ENCODE results near the gene SPDYE3.

The SPDYE3 gene

GRCh38 chr7:100366411-100367250, 59.1 kb downstream of the SPDYE3 start:
- no peaks in the 10 kb centered on the region for H3K79me2 ChIP-seq (ENCODE audit: insufficient read depth, low read length)
- H3K4me2 ChIP-seq (ENCODE audit: low read depth, low read length, poor library complexity, severe bottlenecking): peak overlapping the region; percentile 34
- no peak for TF ChIP-seq EZH2phosphoT487 (IDR thresholded peaks at IDR 0.05; ENCODE audit: borderline replicate concordance)
- no peak for TF ChIP-seq CTCF (conservative IDR thresholded peaks at IDR 0.05; ENCODE audit: low read length)
- H3K9ac ChIP-seq (ENCODE audit: low read depth, low read length, poor library complexity, severe bottlenecking): peak overlapping the region; percentile 22
- H3K4me3 ChIP-seq (ENCODE audit: low read length, poor library complexity, severe bottlenecking): no peak overlapping the region
- no peaks in the 10 kb centered on the region for H3K27me3 ChIP-seq (ENCODE audit: insufficient read depth, low read length, poor library complexity, severe bottlenecking)
- peaks cover 20% of the 10 kb centered on the region for H3K36me3 ChIP-seq (ENCODE audit: insufficient read depth, low read length)
- peaks cover 5% of the 10 kb centered on the region for H3K4me1 ChIP-seq (ENCODE audit: insufficient read depth, low read length, poor library complexity, severe bottlenecking)
- no peaks in the 10 kb centered on the region for H3K9me3 ChIP-seq (ENCODE audit: insufficient read depth, low read depth, low read length)
- peaks cover 3% of the 10 kb centered on the region for H4K20me1 ChIP-seq (ENCODE audit: insufficient read depth, low read length, poor library complexity, severe bottlenecking)
- H3F3A ChIP-seq (ENCODE audit: low read depth): no peaks in the 10 kb centered on the region
- no peak overlapping the region for H2AFZ ChIP-seq (ENCODE audit: low read length)
- no peaks in the 10 kb centered on the region for H3K9me2 ChIP-seq (replicated peaks; ENCODE audit: low read depth, low read length)

GRCh38 chr7:100367251-100367620, 59.7 kb downstream of the SPDYE3 start:
- H4K20me1 ChIP-seq (ENCODE audit: insufficient read depth, low read length, poor library complexity, severe bottlenecking): peaks cover 3% of the 10 kb centered on the region
- peaks cover 15% of the 10 kb centered on the region for H3K36me3 ChIP-seq (ENCODE audit: insufficient read depth, low read length)
- H3K9ac ChIP-seq (ENCODE audit: low read depth, low read length, poor library complexity, severe bottlenecking): no peak overlapping the region
- H3K4me1 ChIP-seq (ENCODE audit: insufficient read depth, low read length, poor library complexity, severe bottlenecking): peaks cover 7% of the 10 kb centered on the region
- no peaks in the 10 kb centered on the region for H3K9me3 ChIP-seq (ENCODE audit: insufficient read depth, low read depth, low read length)
- no peak overlapping the region for H3K4me2 ChIP-seq (ENCODE audit: low read depth, low read length, poor library complexity, severe bottlenecking)
- no peaks in the 10 kb centered on the region for H3K27me3 ChIP-seq (ENCODE audit: insufficient read depth, low read length, poor library complexity, severe bottlenecking)
- no peaks in the 10 kb centered on the region for H3K9me2 ChIP-seq (replicated peaks; ENCODE audit: low read depth, low read length)
- H3K79me2 ChIP-seq (ENCODE audit: insufficient read depth, low read length): no peaks in the 10 kb centered on the region
- H3K4me3 ChIP-seq (ENCODE audit: low read length, poor library complexity, severe bottlenecking): no peak overlapping the region
- no peak for TF ChIP-seq CTCF (conservative IDR thresholded peaks at IDR 0.05; ENCODE audit: low read length)
- no peak for TF ChIP-seq EZH2phosphoT487 (IDR thresholded peaks at IDR 0.05; ENCODE audit: borderline replicate concordance)
- H3F3A ChIP-seq (ENCODE audit: low read depth): no peaks in the 10 kb centered on the region
- H2AFZ ChIP-seq (ENCODE audit: low read length): no peak overlapping the region

GRCh38 chr7:100367676-100368613, 60.4 kb downstream of the SPDYE3 start:
- Histone ChIP-seq H3K9me3 (ENCODE audit: insufficient read depth, low read depth, low read length) (no peaks in the 10 kb centered on the region), H3F3A (ENCODE audit: low read depth) (no peaks in the 10 kb centered on the region), H3K36me3 (ENCODE audit: insufficient read depth, low read length) (peaks cover 8% of the 10 kb centered on the region), H3K79me2 (ENCODE audit: insufficient read depth, low read length) (no peaks in the 10 kb centered on the region), H3K27me3 (ENCODE audit: insufficient read depth, low read length, poor library complexity, severe bottlenecking) (no peaks in the 10 kb centered on the region), H3K4me1 (ENCODE audit: insufficient read depth, low read length, poor library complexity, severe bottlenecking) (peaks cover 13% of the 10 kb centered on the region), H3K9me2 (replicated peaks; ENCODE audit: low read depth, low read length) (no peaks in the 10 kb centered on the region), H3K4me3 (ENCODE audit: low read length, poor library complexity, severe bottlenecking) (no peak overlapping the region), H3K4me2 (ENCODE audit: low read depth, low read length, poor library complexity, severe bottlenecking) (no peak overlapping the region), H3K9ac (ENCODE audit: low read depth, low read length, poor library complexity, severe bottlenecking) (no peak overlapping the region), H4K20me1 (ENCODE audit: insufficient read depth, low read length, poor library complexity, severe bottlenecking) (peaks cover 3% of the 10 kb centered on the region), H2AFZ (ENCODE audit: low read length) (no peak overlapping the region)
- TF ChIP-seq EZH2phosphoT487 (IDR thresholded peaks at IDR 0.05; ENCODE audit: borderline replicate concordance): no peak
